Left lung (tissue), 10 donors: ENCODE results near the gene PTPRT. TPM values are rescaled to one million over a fixed set of nuclear protein-coding genes. Genes with fewer than 3 reads are reported as not detected.
A peak's percentile ranks its signal among the peaks of the same experiment; 100 is the strongest.

Experiments
- ATAC-seq: fragments of 200-7000 bp; cut with Tn5 transposase; one replicate; pipeline ENCODE4 v1.9.1; 2020; ENCODE audit warnings: moderate library complexity
- DNase-seq, 4 donors: peaks; one replicate each; pipeline ENCODE4 v3.0.0-alpha.2; 2013 to 2020
- H3K27ac ChIP-seq, 2 donors: fragments of 200-600 bp; sonication (generic) in 1 of 2; one replicate each; pipeline versions ENCODE4 v1.5.0 to v1.8.0; 2020 to 2021
- H3K27me3 ChIP-seq, 2 donors: fragments of 200-600 bp; sonication (generic) in 1 of 2; one replicate each; pipeline versions ENCODE4 v1.5.0 to v1.8.0; 2020 to 2021
- H3K36me3 ChIP-seq, 2 donors: fragments of 200-600 bp; sonication (generic) in 1 of 2; one replicate each; pipeline versions ENCODE4 v1.5.0 to v1.8.0; 2020 to 2021
- H3K4me1 ChIP-seq, 2 donors: fragments of 200-600 bp; one replicate each; pipeline ENCODE4 v1.8.0; 2021
- H3K4me3 ChIP-seq, 2 donors: fragments of 200-600 bp; sonication (generic) in 1 of 2; one replicate each; pipeline versions ENCODE4 v1.5.0 to v1.8.0; 2020 to 2021; ENCODE audit warnings: mild to moderate bottlenecking in 1 of 2
- H3K9me3 ChIP-seq, 2 donors: fragments of 200-600 bp; sonication (generic) in 1 of 2; one replicate each; pipeline versions ENCODE4 v1.5.0 to v1.8.0; 2020 to 2021
- CTCF ChIP-seq, 2 donors: fragments of 200-600 bp; sonication (generic) in 1 of 2; IDR thresholded peaks; one replicate each; pipeline versions ENCODE4 v1.5.0 to v1.8.0; 2021; ENCODE audit warnings: antibody characterized with exemption in 2 of 2
- intact Hi-C, 2 donors: fragments of 100-400 bp; cut with DNase I; formaldehyde crosslinking; loops; one replicate each; pipeline versions ENCODE4 v1.11.2 to v1.14.2; 2022
- polyA plus RNA-seq, 6 donors: library from polyadenylated mRNA; unstranded; fragments of 120-200 nt; gene quantifications; one replicate each; pipeline ENCODE4 v1.2.1, GENCODE V29; 2013; ENCODE audit not compliant: insufficient read length in 6 of 6
- total RNA-seq, 2 donors: library from RNA; stranded (reverse); fragmentation: NEBNext Ultra II Directional; extraction: Animal tissue kit (Norgen Biotek cat#: 25700); gene quantifications; one replicate each; pipeline ENCODE4 v1.2.1, GENCODE V29; 2021
- donor health status: DM: no; HTN: yes; CAD: no.
- donor health status: DM: no; HTN: no; CAD: no.

PTPRT gene
- total and polyA plus RNA-seq, 8 donors: 0.15 to 2.9 (median 1.4) TPM

- no peak overlapping the region for H3K4me3 ChIP-seq
- no peak overlapping the region for H3K27ac ChIP-seq
- ATAC-seq (no peak), DNase-seq (no peak)
- peaks cover 0 to 5% of the 10 kb centered on the region in 2 donors for H3K27me3 ChIP-seq
- TF ChIP-seq CTCF (IDR thresholded peaks at IDR 0.05): no peak
- no peaks in the 10 kb centered on the region for H3K36me3 ChIP-seq
- intact Hi-C loops: no loop called here
- H3K4me1 ChIP-seq: no peaks in the 10 kb centered on the region
- no peaks in the 10 kb centered on the region for H3K9me3 ChIP-seq
Observed at GRCh38 chr20:42164121-42164890, 1025.4 kb downstream of the PTPRT start.

GRCh38 chr20:42161228-42161829 is 1028.4 kb downstream of the PTPRT start:
- ATAC-seq (no peak), DNase-seq (peak in 1 of 4 donors; percentile 66)
- intact Hi-C loops: no loop called here

GRCh38 chr20:42159808-42160207 is 1029.9 kb downstream of the PTPRT start:
- no peaks in the 10 kb centered on the region for H3K9me3 ChIP-seq
- DNase-seq (peak in 1 of 4 donors; percentile 4), ATAC-seq (no peak)
- H3K4me1 ChIP-seq: no peaks in the 10 kb centered on the region
- H3K27ac ChIP-seq: no peak overlapping the region
- no peaks in the 10 kb centered on the region for H3K27me3 ChIP-seq
- no peak overlapping the region for H3K4me3 ChIP-seq
- TF ChIP-seq CTCF (IDR thresholded peaks at IDR 0.05): no peak
- intact Hi-C loops: no loop called here
- no peaks in the 10 kb centered on the region for H3K36me3 ChIP-seq

More at GRCh38 chr20:42161228-42161829, 1028.4 kb downstream of the PTPRT start:
- H3K36me3 ChIP-seq: no peaks in the 10 kb centered on the region
- H3K4me3 ChIP-seq: no peak overlapping the region
- TF ChIP-seq CTCF (IDR thresholded peaks at IDR 0.05): no peak
- peaks cover 0 to 5% of the 10 kb centered on the region in 2 donors for H3K27me3 ChIP-seq
- no peak overlapping the region for H3K27ac ChIP-seq
- H3K9me3 ChIP-seq: no peaks in the 10 kb centered on the region
- H3K4me1 ChIP-seq: no peaks in the 10 kb centered on the region

- Histone ChIP-seq H3K36me3 (no peaks in the 10 kb centered on the region), H3K27me3 (no peaks in the 10 kb centered on the region), H3K4me3 (no peak overlapping the region), H3K9me3 (no peaks in the 10 kb centered on the region), H3K4me1 (no peaks in the 10 kb centered on the region), H3K27ac (no peak overlapping the region)
- DNase-seq (no peak), ATAC-seq (no peak)
- intact Hi-C loops: no loop called here
- no peak for TF ChIP-seq CTCF (IDR thresholded peaks at IDR 0.05)
Observed at GRCh38 chr20:42158272-42158671, 1031.4 kb downstream of the PTPRT start.

GRCh38 chr20:42155586-42155985 is 1034.1 kb downstream of the PTPRT start:
- H3K27ac ChIP-seq: no peak overlapping the region
- no peaks in the 10 kb centered on the region for H3K36me3 ChIP-seq
- DNase-seq (no peak), ATAC-seq (no peak)
- H3K27me3 ChIP-seq: no peaks in the 10 kb centered on the region
- no peak for TF ChIP-seq CTCF (IDR thresholded peaks at IDR 0.05)
- intact Hi-C loops: no loop called here
- no peak overlapping the region for H3K4me3 ChIP-seq
- H3K9me3 ChIP-seq: no peaks in the 10 kb centered on the region
- H3K4me1 ChIP-seq: no peaks in the 10 kb centered on the region
